SU-DHL-6 (cell line): Measurements from ENCODE around the gene DERL2.

ENCODE experiments used
- H2AFZ ChIP-seq: fragments of 200-600 bp; sonication (generic); 2 replicates; pipeline ENCODE4 v1.6.1; 2014; ENCODE audit warnings: low read depth, mild to moderate bottlenecking, moderate library complexity, mixed read lengths, antibody characterized with exemption, low read length; ENCODE audit not compliant: severe bottlenecking
- H3F3A ChIP-seq: fragments of 200-600 bp; shearing (Covaris generic); 2 replicates; pipeline ENCODE4 v1.6.0; 2016; ENCODE audit warnings: antibody characterized with exemption, mild to moderate bottlenecking; ENCODE audit not compliant: insufficient read depth
- H3K27ac ChIP-seq: fragments of 200-600 bp; sonication (generic); 2 replicates; pipeline ENCODE4 v1.5.1; 2016; ENCODE audit warnings: low read depth, mild to moderate bottlenecking, low read length, moderate library complexity, mixed read lengths
- H3K27me3 ChIP-seq: fragments of 200-600 bp; sonication (generic), shearing (Covaris generic); 2 replicates; pipeline ENCODE4 v1.6.0; 2014; ENCODE audit warnings: mild to moderate bottlenecking, low read length
- H3K36me3 ChIP-seq: fragments of 200-600 bp; sonication (generic); 2 replicates; pipeline ENCODE4 v1.6.1; 2014; ENCODE audit warnings: mild to moderate bottlenecking, low read length, mixed read lengths
- H3K4me2 ChIP-seq: fragments of 300-600, 200-600 bp; shearing (Covaris generic), sonication (generic); 2 replicates; pipeline ENCODE4 v1.6.0; 2014; ENCODE audit warnings: low read length, low read depth, mild to moderate bottlenecking; ENCODE audit not compliant: poor library complexity, severe bottlenecking
- H3K4me3 ChIP-seq: fragments of 200-600 bp; sonication (generic); 2 replicates; pipeline ENCODE4 v1.5.1; 2014; ENCODE audit warnings: antibody characterized with exemption, low read length, mild to moderate bottlenecking, mixed read lengths; ENCODE audit not compliant: insufficient read depth, poor library complexity, severe bottlenecking
- H3K79me2 ChIP-seq: fragments of 200-600 bp; sonication (generic); 2 replicates; pipeline ENCODE4 v1.6.1; 2014; ENCODE audit warnings: mild to moderate bottlenecking, low read length, moderate library complexity; ENCODE audit not compliant: insufficient read depth
- H3K9ac ChIP-seq: fragments of 200-600 bp; sonication (generic); 2 replicates; pipeline ENCODE4 v1.7.0; 2014; ENCODE audit warnings: mild to moderate bottlenecking, low read length
- H3K9me2 ChIP-seq: fragments of 200-600 bp; sonication (generic); replicated peaks from 2 replicates; pipeline ENCODE4 v1.6.1; 2014; ENCODE audit warnings: low read length; ENCODE audit not compliant: insufficient read depth
- H3K9me3 ChIP-seq: fragments of 200-600 bp; sonication (generic); 2 replicates; pipeline ENCODE4 v1.6.1; 2014; ENCODE audit warnings: low read length, mixed read lengths; ENCODE audit not compliant: insufficient read depth
- H4K20me1 ChIP-seq: fragments of 200-600 bp; sonication (generic); 2 replicates; pipeline ENCODE4 v1.6.1; 2014; ENCODE audit warnings: low read depth, mild to moderate bottlenecking, antibody characterized with exemption, low read length, moderate library complexity, mixed read lengths
- EZH2phosphoT487 ChIP-seq: fragments of 200-600 bp; sonication (generic), shearing (Covaris generic); conservative IDR thresholded peaks from 2 replicates; pipeline ENCODE4 v1.6.1; 2018; ENCODE audit warnings: mild to moderate bottlenecking, antibody characterized with exemption, low read length, moderate library complexity, mixed read lengths
- TF ChIP-seq, protein P1 (sequence below): fragments of 200-600 bp; sonication (generic); IDR thresholded peaks from one replicate; pipeline ENCODE4 v1.5.1; 2017; ENCODE audit warnings: antibody characterized with exemption, mild to moderate bottlenecking, low read length, moderate library complexity; ENCODE audit not compliant: insufficient read depth, poor library complexity, severe bottlenecking

DERL2 gene

DNA sequence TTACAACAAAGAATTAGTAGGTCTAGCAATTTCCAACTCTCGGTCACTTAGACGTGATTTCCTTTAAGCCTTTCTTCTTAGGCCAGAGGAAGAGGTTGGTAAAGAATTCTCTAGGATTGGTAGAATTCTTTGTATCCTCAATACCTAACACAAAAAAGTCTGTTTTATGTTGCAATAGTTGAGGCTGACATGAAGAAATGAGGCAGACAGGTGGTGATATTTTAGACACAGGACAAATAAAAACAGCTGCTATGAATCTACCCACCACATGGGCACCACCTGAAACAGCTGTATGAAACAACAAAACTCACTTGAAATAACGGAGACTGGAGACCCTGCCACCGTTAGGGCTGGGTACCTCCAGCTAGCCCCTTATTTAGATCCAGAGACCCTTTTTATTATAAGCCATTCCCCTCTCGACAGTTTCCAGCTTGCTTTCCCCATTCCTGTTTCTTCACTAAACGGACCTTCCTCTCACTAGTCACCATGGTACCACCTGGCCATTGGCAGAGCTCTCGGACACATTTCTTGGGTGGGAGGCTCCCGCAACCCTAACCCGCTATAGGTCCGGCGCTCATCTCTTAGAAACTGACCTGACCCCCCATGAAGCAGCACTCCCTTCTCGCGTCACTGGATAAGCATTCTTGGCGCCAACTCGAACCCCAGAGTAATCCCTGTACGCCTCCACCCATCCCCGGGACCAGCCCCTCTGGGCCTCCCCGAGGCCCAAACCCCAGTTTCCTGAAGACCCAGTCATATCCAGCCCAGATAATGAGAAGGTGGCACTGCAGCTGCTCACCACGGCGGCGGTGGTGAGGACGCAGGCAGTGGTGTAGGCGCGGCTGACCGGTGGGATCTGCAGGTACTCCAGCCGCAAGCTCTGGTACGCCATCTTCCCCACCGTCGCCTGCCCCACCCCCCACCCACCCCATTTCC is at the start of gene DERL2:
TSS of gene DERL2 (minus strand) at position 909 of the 936 bp plus-strand sequence. CDS start at position 892, 17 bp downstream.
- H2AFZ ChIP-seq: peak within 1 kb of the TSS; percentile 75
- H3K79me2 ChIP-seq: peaks cover 60% of the 10 kb centered on the region
- H4K20me1 ChIP-seq: peaks cover 8% of the 10 kb centered on the region
- H3K4me3 ChIP-seq: peak within 1 kb of the TSS; percentile 97
- TF ChIP-seq, protein P1, sequence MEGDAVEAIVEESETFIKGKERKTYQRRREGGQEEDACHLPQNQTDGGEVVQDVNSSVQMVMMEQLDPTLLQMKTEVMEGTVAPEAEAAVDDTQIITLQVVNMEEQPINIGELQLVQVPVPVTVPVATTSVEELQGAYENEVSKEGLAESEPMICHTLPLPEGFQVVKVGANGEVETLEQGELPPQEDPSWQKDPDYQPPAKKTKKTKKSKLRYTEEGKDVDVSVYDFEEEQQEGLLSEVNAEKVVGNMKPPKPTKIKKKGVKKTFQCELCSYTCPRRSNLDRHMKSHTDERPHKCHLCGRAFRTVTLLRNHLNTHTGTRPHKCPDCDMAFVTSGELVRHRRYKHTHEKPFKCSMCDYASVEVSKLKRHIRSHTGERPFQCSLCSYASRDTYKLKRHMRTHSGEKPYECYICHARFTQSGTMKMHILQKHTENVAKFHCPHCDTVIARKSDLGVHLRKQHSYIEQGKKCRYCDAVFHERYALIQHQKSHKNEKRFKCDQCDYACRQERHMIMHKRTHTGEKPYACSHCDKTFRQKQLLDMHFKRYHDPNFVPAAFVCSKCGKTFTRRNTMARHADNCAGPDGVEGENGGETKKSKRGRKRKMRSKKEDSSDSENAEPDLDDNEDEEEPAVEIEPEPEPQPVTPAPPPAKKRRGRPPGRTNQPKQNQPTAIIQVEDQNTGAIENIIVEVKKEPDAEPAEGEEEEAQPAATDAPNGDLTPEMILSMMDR: no peak
- no peak for TF ChIP-seq EZH2phosphoT487
- H3K4me2 ChIP-seq: peak within 1 kb of the TSS; percentile 85
- no peaks in the 10 kb centered on the region for H3K27me3 ChIP-seq
- H3F3A ChIP-seq: 0 out of 2 replicates have a peak, but pooled peaks cover 7% of the 10 kb centered on the region
- peak within 1 kb of the TSS; percentile 92 for H3K27ac ChIP-seq
- no peaks in the 10 kb centered on the region for H3K9me2 ChIP-seq
- peak within 1 kb of the TSS; percentile 86 for H3K9ac ChIP-seq
- no peaks in the 10 kb centered on the region for H3K9me3 ChIP-seq
- H3K36me3 ChIP-seq: peaks cover 37% of the 10 kb centered on the region; the same call in 1 of the 2 replicates

DNA sequence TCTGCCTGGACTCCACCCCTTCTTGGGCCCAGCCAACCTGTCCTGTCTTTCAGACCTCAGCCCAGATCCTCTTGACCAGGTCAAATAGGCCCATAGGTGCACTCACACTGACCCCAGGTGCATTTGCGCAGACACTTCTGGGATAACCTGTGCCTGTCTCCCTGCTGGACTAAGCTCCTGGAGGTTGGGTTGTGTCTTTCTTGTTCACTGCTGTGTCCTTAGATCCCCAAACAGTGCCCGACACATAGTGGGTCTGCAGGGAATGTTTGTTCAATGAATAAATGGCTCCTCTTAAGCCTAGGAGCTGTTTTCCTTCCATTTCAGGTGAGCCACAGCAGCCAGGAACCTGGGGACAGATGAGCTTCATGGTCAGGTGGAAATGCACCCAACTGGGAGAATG is 49.5 kb upstream of the DERL2 start:
- H3K4me2 ChIP-seq: no peak overlapping the region
- TF ChIP-seq EZH2phosphoT487: no peak
- TF ChIP-seq, protein P1: no peak
- no peaks in the 10 kb centered on the region for H4K20me1 ChIP-seq
- no peaks in the 10 kb centered on the region for H3K79me2 ChIP-seq
- H3K9me2 ChIP-seq: no peaks in the 10 kb centered on the region
- H3K36me3 ChIP-seq: no peaks in the 10 kb centered on the region
- H2AFZ ChIP-seq: no peak overlapping the region
- H3K9me3 ChIP-seq: no peaks in the 10 kb centered on the region
- H3F3A ChIP-seq: no peaks in the 10 kb centered on the region
- no peaks in the 10 kb centered on the region for H3K27me3 ChIP-seq
- H3K9ac ChIP-seq: no peak overlapping the region
- no peak overlapping the region for H3K4me3 ChIP-seq
- no peak overlapping the region for H3K27ac ChIP-seq

DNA sequence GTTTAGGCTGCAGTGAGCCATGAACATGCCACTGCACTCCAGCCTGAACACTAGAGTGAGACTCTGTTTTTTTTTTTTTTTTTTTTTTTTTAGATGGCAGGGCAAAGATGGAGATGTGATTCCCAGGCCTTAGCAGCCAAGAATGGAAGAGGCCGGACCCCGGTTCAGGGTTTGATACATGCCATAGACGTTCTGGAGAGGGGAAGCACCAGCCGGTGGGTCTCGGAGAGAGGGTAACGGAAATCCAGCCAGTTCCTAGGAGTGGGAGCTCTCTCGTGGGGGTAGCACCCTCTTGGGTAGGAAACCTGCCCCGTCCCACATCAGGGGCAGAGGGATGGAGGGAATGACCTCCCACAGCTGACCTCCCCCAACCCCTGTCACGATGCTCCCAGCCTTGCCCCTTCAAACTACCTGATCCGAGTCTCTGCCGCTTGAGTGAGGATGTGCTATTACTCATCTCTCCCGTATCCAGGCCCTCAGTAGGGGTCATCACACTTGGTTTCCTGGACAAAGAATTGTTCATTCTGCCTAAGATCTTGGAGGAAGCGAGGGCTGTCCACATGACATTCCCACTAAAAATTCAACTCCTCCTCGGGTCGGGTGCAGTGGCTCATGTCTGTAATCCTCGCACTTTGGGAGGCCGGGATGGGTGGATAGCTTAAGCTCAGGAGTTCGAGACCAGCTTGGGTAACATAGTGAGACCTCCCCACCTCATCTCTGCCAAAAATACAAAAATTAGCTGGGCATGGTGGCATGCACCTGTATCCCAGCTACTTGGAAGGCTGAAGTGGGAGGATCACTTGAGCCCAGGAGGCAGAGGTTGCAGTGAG is 47.7 kb upstream of the DERL2 start:
- H3K9me2 ChIP-seq: no peaks in the 10 kb centered on the region
- H3K27me3 ChIP-seq: no peaks in the 10 kb centered on the region
- no peaks in the 10 kb centered on the region for H3K36me3 ChIP-seq
- no peaks in the 10 kb centered on the region for H3K79me2 ChIP-seq
- H3K27ac ChIP-seq: no peak overlapping the region
- no peaks in the 10 kb centered on the region for H3F3A ChIP-seq
- no peak overlapping the region for H3K4me3 ChIP-seq
- no peak overlapping the region for H3K9ac ChIP-seq
- no peak for TF ChIP-seq EZH2phosphoT487
- TF ChIP-seq, protein P1: no peak
- H3K9me3 ChIP-seq: no peaks in the 10 kb centered on the region
- H4K20me1 ChIP-seq: no peaks in the 10 kb centered on the region
- no peak overlapping the region for H3K4me2 ChIP-seq
- H2AFZ ChIP-seq: no peak overlapping the region
